Adipocyte (in vitro differentiated cells): ENCODE measurements around the gene ZNF638.

Source experiments
- DNase-seq: peaks from one replicate; pipeline ENCODE4 v3.0.0-alpha.2; 2015; ENCODE audit warnings: low read depth
- H3K27me3 ChIP-seq: replicated peaks from 2 replicates; pipeline ENCODE4 v1.7.0; 2013; ENCODE audit warnings: mild to moderate bottlenecking, low read length, moderate library complexity; ENCODE audit not compliant: control insufficient read depth, insufficient read depth
- H3K36me3 ChIP-seq: 2 replicates; pipeline ENCODE4 v1.7.0; 2013; ENCODE audit warnings: low read length, mild to moderate bottlenecking, moderate library complexity; ENCODE audit not compliant: control insufficient read depth, insufficient read depth, severe bottlenecking
- H3K4me1 ChIP-seq: 2 replicates; pipeline ENCODE4 v1.7.0; 2013; ENCODE audit warnings: mild to moderate bottlenecking, low read length, moderate library complexity; ENCODE audit not compliant: control insufficient read depth, insufficient read depth
- H3K4me3 ChIP-seq: 2 replicates; pipeline ENCODE4 v1.7.0; 2013; ENCODE audit warnings: mild to moderate bottlenecking, low read length, moderate library complexity
- H3K9ac ChIP-seq: 2 replicates; pipeline ENCODE4 v1.7.0; 2013; ENCODE audit warnings: mild to moderate bottlenecking, low read length, moderate library complexity
- H3K9me3 ChIP-seq: 2 replicates; pipeline ENCODE4 v1.7.0; 2013; ENCODE audit warnings: mild to moderate bottlenecking, low read length, moderate library complexity; ENCODE audit not compliant: control insufficient read depth

The ZNF638 gene

DNA sequence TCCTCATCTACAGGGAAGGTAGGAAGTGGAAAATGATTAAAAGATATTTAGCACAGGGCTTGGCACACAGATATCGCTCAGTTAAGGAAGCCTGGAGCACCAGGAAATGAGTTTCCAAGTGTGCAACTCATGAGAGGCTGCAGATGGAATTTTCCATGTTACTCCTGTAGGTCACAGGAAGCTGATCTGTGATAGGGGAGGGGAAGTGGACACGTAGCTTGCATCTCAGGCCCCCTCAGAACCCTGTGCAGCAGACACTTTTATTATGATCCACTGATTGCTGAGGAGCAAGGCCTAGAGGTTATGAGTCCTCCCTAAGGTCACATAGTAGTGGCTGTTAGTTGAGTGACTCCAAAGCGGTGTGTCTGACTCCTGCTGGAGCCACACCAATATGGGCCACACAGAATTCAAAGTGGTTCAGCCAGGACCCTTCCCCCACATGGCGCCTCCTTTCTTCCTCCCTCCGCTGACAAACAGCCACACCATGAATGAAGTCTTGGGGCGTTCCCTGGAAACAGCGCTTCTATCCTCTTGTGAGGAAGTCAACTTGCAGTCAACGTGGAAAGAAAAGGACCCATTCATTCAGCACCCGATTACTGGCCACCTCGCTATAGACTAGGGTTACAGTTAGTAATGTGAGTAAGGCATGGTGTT lies 143.3 kb downstream of the ZNF638 start:
- peaks cover 4% of the 10 kb centered on the region for H3K4me1 ChIP-seq
- no peak overlapping the region for H3K9ac ChIP-seq
- DNase-seq: no peak
- no peaks in the 10 kb centered on the region for H3K36me3 ChIP-seq
- H3K27me3 ChIP-seq: peaks cover 4% of the 10 kb centered on the region
- no peak overlapping the region for H3K4me3 ChIP-seq
- H3K9me3 ChIP-seq: no peaks in the 10 kb centered on the region

DNA sequence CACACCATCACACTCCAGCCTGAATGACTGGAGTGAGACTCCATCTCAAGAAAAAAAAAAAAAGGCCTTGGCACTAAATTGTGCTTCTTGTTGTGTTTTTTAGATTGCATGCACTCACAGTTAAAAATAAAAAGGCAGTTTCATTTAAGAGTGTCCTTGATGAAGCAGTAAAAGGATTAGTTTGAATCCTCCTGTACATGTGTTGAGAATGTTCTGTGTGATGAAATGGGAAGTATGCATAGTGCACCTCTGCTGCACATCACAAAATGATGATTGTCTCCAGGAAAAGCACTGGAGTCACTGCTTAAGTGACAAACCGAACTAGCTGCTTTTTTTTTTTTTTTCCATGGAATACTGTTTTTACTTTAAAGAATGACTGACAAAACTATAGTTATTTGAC lies 144.9 kb downstream of the ZNF638 start:
- no peak overlapping the region for H3K4me3 ChIP-seq
- peaks cover 15% of the 10 kb centered on the region for H3K27me3 ChIP-seq
- DNase-seq: no peak
- no peak overlapping the region for H3K9ac ChIP-seq
- H3K36me3 ChIP-seq: no peaks in the 10 kb centered on the region
- no peaks in the 10 kb centered on the region for H3K9me3 ChIP-seq
- H3K4me1 ChIP-seq: peaks cover 4% of the 10 kb centered on the region

DNA sequence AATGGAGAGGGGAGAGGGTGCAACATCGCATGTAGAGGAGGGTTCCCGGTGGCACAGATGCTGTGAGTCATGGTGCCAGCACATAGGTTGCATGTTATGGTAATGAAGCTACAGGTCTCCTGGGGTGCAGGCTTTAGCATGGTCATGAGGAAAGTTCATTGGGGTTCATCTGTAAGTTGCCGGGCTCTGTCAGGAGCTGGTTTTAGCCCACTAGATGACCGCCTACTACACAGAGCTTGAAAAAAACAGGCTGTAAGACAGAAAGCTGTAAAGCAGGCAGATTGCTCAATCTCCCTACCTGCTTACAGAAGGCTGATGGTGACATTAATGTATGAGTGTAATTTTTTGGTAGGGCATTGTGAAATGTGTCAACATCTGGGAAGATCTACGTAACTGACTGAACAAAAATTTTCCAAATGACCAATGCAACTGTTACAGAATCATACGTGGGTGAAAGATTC lies 145.7 kb downstream of the ZNF638 start:
- peaks cover 23% of the 10 kb centered on the region for H3K27me3 ChIP-seq
- no peak for DNase-seq
- H3K9ac ChIP-seq: no peak overlapping the region
- no peaks in the 10 kb centered on the region for H3K36me3 ChIP-seq
- peaks cover 4% of the 10 kb centered on the region for H3K4me1 ChIP-seq
- H3K4me3 ChIP-seq: no peak overlapping the region
- H3K9me3 ChIP-seq: no peaks in the 10 kb centered on the region

DNA sequence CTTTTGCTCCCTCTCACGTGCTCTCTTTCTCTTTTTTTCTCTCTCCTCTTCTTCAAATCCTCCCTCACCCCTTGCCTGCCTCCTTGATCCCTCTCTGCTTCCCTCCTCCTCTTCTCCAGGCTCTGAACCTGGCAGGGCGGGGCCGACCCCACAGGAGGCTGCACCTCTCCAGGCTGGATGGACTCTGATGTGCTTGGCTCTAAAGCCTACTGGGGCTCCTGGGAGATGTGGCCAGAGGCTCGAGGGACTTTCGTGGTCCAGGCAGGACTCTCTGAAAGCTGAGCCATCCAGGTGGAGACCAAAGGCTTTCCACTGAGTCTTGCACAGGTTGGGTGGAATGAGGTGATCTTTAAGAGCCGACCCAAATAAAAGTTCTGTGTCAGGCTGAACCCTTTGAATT lies 147.2 kb downstream of the ZNF638 start:
- no peak overlapping the region for H3K9ac ChIP-seq
- no peaks in the 10 kb centered on the region for H3K36me3 ChIP-seq
- no peaks in the 10 kb centered on the region for H3K9me3 ChIP-seq
- H3K4me3 ChIP-seq: no peak overlapping the region
- peaks cover 36% of the 10 kb centered on the region for H3K27me3 ChIP-seq
- no peak for DNase-seq
- H3K4me1 ChIP-seq: peaks cover 4% of the 10 kb centered on the region

DNA sequence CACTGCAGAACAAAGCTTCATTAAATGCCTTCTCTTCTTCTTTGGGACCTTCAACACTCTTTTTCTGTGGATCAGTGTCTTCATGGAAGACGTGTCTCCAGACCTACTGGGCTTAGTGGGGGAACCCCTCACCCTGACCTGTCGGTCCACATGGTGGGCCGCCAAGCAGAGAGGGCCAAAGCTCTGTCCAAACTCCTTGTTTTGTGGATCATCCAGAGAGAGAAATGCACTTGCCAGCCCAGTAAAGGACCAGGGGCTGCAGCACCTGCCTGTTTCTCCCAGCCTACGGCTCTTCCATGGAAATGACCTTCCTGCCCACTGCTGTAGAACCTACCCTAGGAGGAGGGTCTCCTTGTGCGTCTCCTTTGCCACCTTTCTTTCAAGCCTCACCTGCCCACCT lies 147.7 kb downstream of the ZNF638 start:
- Histone ChIP-seq H3K27me3 (peaks cover 36% of the 10 kb centered on the region), H3K9me3 (no peaks in the 10 kb centered on the region), H3K4me3 (no peak overlapping the region), H3K9ac (no peak overlapping the region), H3K4me1 (peaks cover 4% of the 10 kb centered on the region), H3K36me3 (no peaks in the 10 kb centered on the region)
- no peak for DNase-seq

DNA sequence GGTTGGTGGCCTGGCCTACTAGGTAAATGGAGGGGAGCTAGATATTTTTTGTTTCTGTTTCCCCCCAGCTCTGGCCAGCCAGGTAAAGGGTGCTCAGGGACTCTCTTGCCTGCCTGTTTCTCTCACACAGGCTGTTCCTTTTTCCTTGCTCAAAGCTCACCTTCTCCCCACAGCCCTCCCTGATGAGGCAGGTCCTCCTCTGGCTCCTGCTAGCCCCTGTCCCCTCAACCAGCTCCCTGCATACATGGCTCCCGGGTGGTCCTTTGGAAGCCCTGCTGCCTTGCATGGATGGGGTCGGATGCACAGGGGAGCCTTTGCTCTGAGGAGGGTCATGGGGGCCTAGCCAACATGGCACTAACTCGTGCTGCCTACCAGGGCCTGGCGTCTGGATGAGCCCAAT lies 149.5 kb downstream of the ZNF638 start:
- no peaks in the 10 kb centered on the region for H3K36me3 ChIP-seq
- no peak overlapping the region for H3K4me3 ChIP-seq
- no peak for DNase-seq
- H3K9ac ChIP-seq: no peak overlapping the region
- H3K27me3 ChIP-seq: peaks cover 46% of the 10 kb centered on the region
- no peaks in the 10 kb centered on the region for H3K9me3 ChIP-seq
- peaks cover 4% of the 10 kb centered on the region for H3K4me1 ChIP-seq

DNA sequence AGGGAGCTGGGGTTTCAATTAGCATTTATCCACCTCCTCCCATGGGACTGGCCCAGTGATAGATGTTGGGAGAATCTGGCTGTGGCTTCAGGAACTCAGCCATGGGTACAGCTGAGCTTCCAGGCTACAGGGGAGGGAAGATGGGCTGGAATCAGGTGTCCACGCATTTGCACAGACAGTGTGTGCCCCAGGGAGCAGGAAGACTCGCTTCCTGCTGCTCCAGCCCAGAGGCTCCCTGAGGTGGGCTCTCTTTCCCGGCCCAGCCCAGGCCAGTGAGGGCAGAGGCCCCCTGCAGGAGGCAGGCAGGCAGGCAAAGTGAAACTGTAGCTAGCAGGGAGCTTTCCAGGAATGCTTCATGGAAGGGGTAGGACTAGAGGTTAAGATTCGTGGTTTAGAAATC lies 150.5 kb downstream of the ZNF638 start:
- H3K36me3 ChIP-seq: no peaks in the 10 kb centered on the region
- H3K27me3 ChIP-seq: peaks cover 55% of the 10 kb centered on the region
- H3K4me1 ChIP-seq: peaks cover 4% of the 10 kb centered on the region
- H3K4me3 ChIP-seq: no peak overlapping the region
- no peaks in the 10 kb centered on the region for H3K9me3 ChIP-seq
- H3K9ac ChIP-seq: no peak overlapping the region
- no peak for DNase-seq

DNA sequence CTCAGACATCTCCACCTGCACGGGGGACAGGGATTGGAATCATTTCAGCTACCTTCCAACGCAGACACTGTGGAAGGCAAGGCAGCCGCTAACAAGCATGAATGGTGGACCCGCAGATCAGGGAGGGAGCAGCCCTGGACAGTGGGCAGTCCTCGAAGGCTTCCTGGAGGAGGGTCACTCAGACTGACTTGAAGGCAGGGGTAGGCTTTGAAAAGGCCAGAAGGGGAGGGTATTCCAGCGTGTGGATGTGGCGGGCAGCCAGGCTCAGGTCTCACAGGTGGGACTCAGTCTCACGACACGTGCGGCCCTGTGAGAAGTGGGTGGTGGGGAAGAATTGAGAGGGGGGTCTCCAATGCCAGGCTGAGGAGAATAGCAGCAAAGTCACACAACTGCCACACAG lies 151.7 kb downstream of the ZNF638 start:
- no peaks in the 10 kb centered on the region for H3K4me1 ChIP-seq
- no peaks in the 10 kb centered on the region for H3K36me3 ChIP-seq
- no peak overlapping the region for H3K9ac ChIP-seq
- no peak overlapping the region for H3K4me3 ChIP-seq
- DNase-seq: no peak
- H3K27me3 ChIP-seq: peaks cover 55% of the 10 kb centered on the region
- no peaks in the 10 kb centered on the region for H3K9me3 ChIP-seq

DNA sequence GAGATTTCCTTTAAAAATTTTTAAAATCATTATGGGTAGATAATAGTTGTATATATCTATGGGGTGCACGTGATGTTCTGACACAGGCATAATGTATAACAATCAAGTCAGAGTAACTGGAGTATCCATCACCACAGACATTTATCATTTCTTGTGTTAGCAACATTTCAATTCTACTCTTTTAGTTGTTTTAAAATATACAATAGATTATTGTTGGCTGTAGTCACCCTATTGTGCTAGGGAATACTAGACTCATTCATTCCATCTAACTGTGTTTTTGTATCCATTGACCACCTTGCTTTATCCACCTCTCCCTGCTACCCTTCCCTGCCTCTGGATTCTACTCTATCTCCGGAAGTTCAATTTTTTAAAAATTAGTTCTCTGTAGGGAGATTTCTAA lies 152.8 kb downstream of the ZNF638 start:
- Histone ChIP-seq H3K9ac (no peak overlapping the region), H3K4me1 (no peaks in the 10 kb centered on the region), H3K9me3 (no peaks in the 10 kb centered on the region), H3K36me3 (no peaks in the 10 kb centered on the region), H3K27me3 (peaks cover 67% of the 10 kb centered on the region), H3K4me3 (no peak overlapping the region)
- no peak for DNase-seq
